Ishikawa (cell line): ENCODE measurements around the gene IKBIP.

ENCODE experiments used
- CEBPB ChIP-seq: IDR thresholded peaks from 2 replicates; pipeline ENCODE4 v1.6.1; 2012
- EGR1 ChIP-seq: IDR thresholded peaks from 2 replicates; pipeline ENCODE4 v1.6.1; 2012
- EP300 ChIP-seq: IDR thresholded peaks from 2 replicates; pipeline ENCODE4 v1.6.1; 2012; ENCODE audit warnings: borderline replicate concordance
- MAX ChIP-seq: IDR thresholded peaks from 2 replicates; pipeline ENCODE4 v1.6.1; 2012
- NFIC ChIP-seq: IDR thresholded peaks from 2 replicates; pipeline ENCODE4 v1.6.1; 2012
- REST ChIP-seq: IDR thresholded peaks from 2 replicates; pipeline ENCODE4 v1.6.1; 2012; ENCODE audit warnings: low read depth, mild to moderate bottlenecking
- TAF1 ChIP-seq: IDR thresholded peaks from 2 replicates; pipeline ENCODE4 v1.6.1; 2012; ENCODE audit warnings: low read depth, mild to moderate bottlenecking
- TCF12 ChIP-seq: IDR thresholded peaks from 2 replicates; pipeline ENCODE4 v1.6.1; 2012; ENCODE audit warnings: low read depth
- TEAD4 ChIP-seq: IDR thresholded peaks from 2 replicates; pipeline ENCODE4 v1.6.1; 2012
- YY1 ChIP-seq: IDR thresholded peaks from 2 replicates; pipeline ENCODE4 v1.6.1; 2012; ENCODE audit warnings: low read depth

GRCh38 chr12:98610596-98610995 is 34.0 kb downstream of the IKBIP start:
- TF ChIP-seq EP300 = no peak
- no peak for TF ChIP-seq REST
- TF ChIP-seq MAX = no peak
- TF ChIP-seq EGR1 = no peak
- no peak for TF ChIP-seq TAF1
- no peak for TF ChIP-seq CEBPB
- TF ChIP-seq NFIC = no peak
- no peak for TF ChIP-seq TCF12
- no peak for TF ChIP-seq YY1
- TF ChIP-seq TEAD4 = no peak
